Prostate gland (tissue), 2 donors: ENCODE measurements around the gene L3MBTL1.

ENCODE experiments used
- CTCF ChIP-seq, 4 experiments: fragments of 200-600 bp in 2 of 4; fragments of 450-650 bp in 2 of 4; sonication (generic) in 2 of 4; IDR thresholded peaks; 1 replicate in 3 of 4; 2 replicates in 1 of 4; pipeline ENCODE4 v1.5.1; 2016 to 2019; ENCODE audit warnings: antibody characterized with exemption in 4 of 4, mild to moderate bottlenecking in 2 of 4, moderate library complexity in 2 of 4
- POLR2A ChIP-seq: fragments of 450-650 bp; IDR thresholded peaks from one replicate; pipeline ENCODE4 v1.6.1; 2016; ENCODE audit warnings: antibody characterized with exemption, mild to moderate bottlenecking
- POLR2AphosphoS5 ChIP-seq: sonication (generic); formaldehyde crosslinking; IDR thresholded peaks from one replicate; pipeline ENCODE4 v1.6.1; 2017; ENCODE audit warnings: antibody characterized with exemption

GRCh38 chr20:43570496-43570895 lies 63.0 kb downstream of the L3MBTL1 start:
- no peak for TF ChIP-seq CTCF (IDR thresholded peaks at IDR 0.05)
- TF ChIP-seq POLR2AphosphoS5 = no peak
- TF ChIP-seq POLR2A = no peak
